Parathyroid adenoma (tissue), 2 donors: ENCODE data around the gene CCL5.

Source experiments
- H2AFZ ChIP-seq: fragments of 300-600 bp; sonication (generic); one replicate; pipeline ENCODE4 v1.7.0; 2017; ENCODE audit warnings: antibody characterized with exemption, mild to moderate bottlenecking
- H3K27ac ChIP-seq: fragments of 300-600 bp; sonication (generic); one replicate; pipeline ENCODE4 v1.7.0; 2017
- H3K27me3 ChIP-seq: fragments of 300-600 bp; sonication (generic); one replicate; pipeline ENCODE4 v1.7.0; 2017; ENCODE audit warnings: low read length; ENCODE audit not compliant: control insufficient read depth, insufficient read depth
- H3K36me3 ChIP-seq: fragments of 300-600 bp; sonication (generic); one replicate; pipeline ENCODE4 v1.7.0; 2017; ENCODE audit warnings: low read length; ENCODE audit not compliant: control insufficient read depth, insufficient read depth
- H3K4me1 ChIP-seq: fragments of 300-600 bp; sonication (generic); one replicate; pipeline ENCODE4 v1.7.0; 2017; ENCODE audit warnings: control low read depth
- H3K4me2 ChIP-seq: fragments of 300-600 bp; sonication (generic); one replicate; pipeline ENCODE4 v1.7.0; 2017; ENCODE audit warnings: low read length
- H3K4me3 ChIP-seq: fragments of 300-600 bp; sonication (generic); one replicate; pipeline ENCODE4 v1.7.0; 2017; ENCODE audit warnings: low read depth, low read length
- H3K79me2 ChIP-seq: fragments of 300-600 bp; sonication (generic); one replicate; pipeline ENCODE4 v1.7.0; 2017; ENCODE audit warnings: control low read depth
- H3K9ac ChIP-seq: fragments of 300-600 bp; sonication (generic); one replicate; pipeline ENCODE4 v1.7.0; 2017; ENCODE audit warnings: mild to moderate bottlenecking
- H3K9me3 ChIP-seq: fragments of 300-600 bp; sonication (generic); one replicate; pipeline ENCODE4 v1.7.0; 2017; ENCODE audit warnings: low read length; ENCODE audit not compliant: control insufficient read depth
- CTCF ChIP-seq: fragments of 300-600 bp; sonication (generic); IDR thresholded peaks from one replicate; pipeline ENCODE4 v1.7.0; 2017; ENCODE audit warnings: antibody characterized with exemption, mild to moderate bottlenecking
- donor health status: primary hyperparathyroidism.

CCL5 gene

GRCh38 chr17:35849469-35850348 is 30.5 kb downstream of the CCL5 start:
- Histone ChIP-seq H3K79me2 (no peaks in the 10 kb centered on the region), H2AFZ (no peak overlapping the region), H3K27me3 (no peaks in the 10 kb centered on the region), H3K4me3 (no peak overlapping the region), H3K4me2 (no peak overlapping the region), H3K36me3 (no peaks in the 10 kb centered on the region), H3K9me3 (no peaks in the 10 kb centered on the region), H3K4me1 (no peaks in the 10 kb centered on the region), H3K9ac (no peak overlapping the region), H3K27ac (no peak overlapping the region)
- TF ChIP-seq CTCF = peak; percentile 77

- Histone ChIP-seq H2AFZ (no peak overlapping the region), H3K4me1 (no peaks in the 10 kb centered on the region), H3K9ac (no peak overlapping the region), H3K9me3 (no peaks in the 10 kb centered on the region), H3K4me3 (no peak overlapping the region), H3K27ac (no peak overlapping the region), H3K4me2 (no peak overlapping the region), H3K27me3 (no peaks in the 10 kb centered on the region), H3K79me2 (no peaks in the 10 kb centered on the region), H3K36me3 (no peaks in the 10 kb centered on the region)
- no peak for TF ChIP-seq CTCF
These were observed 32.4 kb downstream of the CCL5 start for GRCh38 chr17:35847633-35848373.

GRCh38 chr17:35847006-35847405 is 33.2 kb downstream of the CCL5 start:
- no peaks in the 10 kb centered on the region for H3K79me2 ChIP-seq
- no peak overlapping the region for H3K27ac ChIP-seq
- no peaks in the 10 kb centered on the region for H3K36me3 ChIP-seq
- no peak for TF ChIP-seq CTCF
- no peaks in the 10 kb centered on the region for H3K4me1 ChIP-seq
- no peak overlapping the region for H3K9ac ChIP-seq
- H3K9me3 ChIP-seq = no peaks in the 10 kb centered on the region
- no peaks in the 10 kb centered on the region for H3K27me3 ChIP-seq
- no peak overlapping the region for H2AFZ ChIP-seq
- no peak overlapping the region for H3K4me3 ChIP-seq
- H3K4me2 ChIP-seq = no peak overlapping the region

- no peaks in the 10 kb centered on the region for H3K27me3 ChIP-seq
- no peaks in the 10 kb centered on the region for H3K79me2 ChIP-seq
- no peak overlapping the region for H3K9ac ChIP-seq
- no peaks in the 10 kb centered on the region for H3K4me1 ChIP-seq
- H3K9me3 ChIP-seq = no peaks in the 10 kb centered on the region
- no peak overlapping the region for H3K27ac ChIP-seq
- no peaks in the 10 kb centered on the region for H3K36me3 ChIP-seq
- H3K4me3 ChIP-seq = no peak overlapping the region
- H2AFZ ChIP-seq = no peak overlapping the region
- no peak for TF ChIP-seq CTCF
- no peak overlapping the region for H3K4me2 ChIP-seq
These were observed 33.9 kb downstream of the CCL5 start for GRCh38 chr17:35846055-35846809.
